Coronary artery (tissue), 2 donors: ENCODE data around the gene DNAAF6.
"Not testable (repeated sequence)": the region's sequence is repeated elsewhere in the genome, so short reads cannot be mapped to it uniquely, and the experiment has no call there.

Source experiments
- DNase-seq: peaks from one replicate; pipeline ENCODE4 v3.0.0-alpha.2; 2017; ENCODE audit warnings: low spot score
- H3K27ac ChIP-seq, 2 donors: fragments of 200-600 bp; sonication (generic); one replicate each; pipeline ENCODE4 v1.5.1; 2016 to 2019
- H3K4me3 ChIP-seq: fragments of 200-600 bp; sonication (generic); 2 replicates; pipeline ENCODE4 v1.5.1; 2016; ENCODE audit warnings: mild to moderate bottlenecking, moderate library complexity
- CTCF ChIP-seq: fragments of 200-600 bp; sonication (generic); IDR thresholded peaks from one replicate; pipeline ENCODE4 v1.5.1; 2019; ENCODE audit warnings: antibody characterized with exemption

The DNAAF6 gene

DNA sequence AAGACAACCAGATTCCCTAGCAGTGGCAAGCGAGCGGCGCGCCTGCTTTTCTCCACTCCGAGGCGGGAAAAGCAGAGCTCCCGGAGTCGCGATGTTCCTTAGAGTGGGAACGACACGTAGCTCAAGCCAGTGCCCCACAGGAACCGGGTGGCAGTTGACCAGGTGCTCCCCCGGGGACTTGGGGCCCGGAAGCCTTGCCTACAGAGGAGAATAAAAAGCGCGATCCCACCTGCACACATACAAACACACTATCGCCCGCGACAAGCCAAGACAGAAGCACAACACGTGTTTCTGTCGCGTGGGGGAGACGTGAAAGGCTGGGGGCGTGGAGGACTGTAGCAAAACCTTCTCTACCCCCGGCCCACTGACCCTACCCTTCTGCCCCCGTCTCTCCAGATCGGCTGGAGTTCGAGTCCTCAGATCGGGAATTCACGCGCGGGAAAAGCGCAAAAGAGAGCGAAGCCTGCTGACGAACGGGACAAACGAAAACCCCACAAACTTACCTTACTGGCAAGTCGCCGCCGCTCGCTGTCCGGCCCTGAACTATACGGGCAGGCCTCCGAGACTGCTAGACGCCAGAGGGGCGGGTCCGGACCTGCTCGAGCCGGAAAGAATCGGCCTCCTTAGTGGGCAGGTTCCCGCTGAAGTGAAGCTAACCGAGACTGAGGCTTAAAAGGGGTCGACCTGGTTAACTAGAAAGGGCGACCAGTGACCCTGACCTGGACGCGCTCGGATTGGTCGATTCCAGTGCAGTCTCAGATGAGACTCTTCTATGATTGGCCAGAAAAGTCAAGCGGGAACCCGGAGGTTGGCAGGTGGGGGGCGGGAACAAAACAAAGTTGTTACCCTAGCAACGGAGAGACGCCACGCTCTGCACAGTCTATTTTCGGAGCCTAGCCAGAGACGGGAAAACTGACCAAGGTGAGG, at the start of gene DNAAF6, which contains the start of gene NUP62CL:
DNAAF6 (plus strand) TSS at position 842 of the 927 bp plus-strand sequence. CDS start 6,265 bp downstream, outside the sequence.
NUP62CL (minus strand) TSS at position 664 of the 927 bp plus-strand sequence. CDS start 31,287 bp downstream, outside the sequence.
- no peak for DNase-seq
- peak within 1 kb of the TSS; percentile 59 for H3K4me3 ChIP-seq
- no peak within 1 kb of the TSS for H3K27ac ChIP-seq
- TF ChIP-seq CTCF, result no peak

DNA sequence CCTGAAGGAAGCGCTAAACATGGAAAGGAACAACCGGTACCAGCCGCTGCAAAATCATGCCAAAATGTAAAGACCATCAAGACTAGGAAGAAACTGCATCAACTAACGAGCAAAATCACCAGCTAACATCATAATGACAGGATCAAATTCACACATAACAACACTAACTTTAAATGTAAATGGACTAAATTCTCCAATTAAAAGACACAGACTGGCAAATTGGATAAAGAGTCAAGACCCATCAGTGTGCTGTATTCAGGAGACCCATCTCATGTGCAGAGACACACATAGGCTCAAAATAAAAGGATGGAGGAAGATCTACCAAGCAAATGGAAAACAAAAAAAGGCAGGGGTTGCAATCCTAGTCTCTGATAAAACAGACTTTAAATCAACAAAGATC, 48.8 kb upstream of the DNAAF6 start:
- H3K27ac ChIP-seq, H3K4me3 ChIP-seq, DNase-seq: not testable (repeated sequence)

DNA sequence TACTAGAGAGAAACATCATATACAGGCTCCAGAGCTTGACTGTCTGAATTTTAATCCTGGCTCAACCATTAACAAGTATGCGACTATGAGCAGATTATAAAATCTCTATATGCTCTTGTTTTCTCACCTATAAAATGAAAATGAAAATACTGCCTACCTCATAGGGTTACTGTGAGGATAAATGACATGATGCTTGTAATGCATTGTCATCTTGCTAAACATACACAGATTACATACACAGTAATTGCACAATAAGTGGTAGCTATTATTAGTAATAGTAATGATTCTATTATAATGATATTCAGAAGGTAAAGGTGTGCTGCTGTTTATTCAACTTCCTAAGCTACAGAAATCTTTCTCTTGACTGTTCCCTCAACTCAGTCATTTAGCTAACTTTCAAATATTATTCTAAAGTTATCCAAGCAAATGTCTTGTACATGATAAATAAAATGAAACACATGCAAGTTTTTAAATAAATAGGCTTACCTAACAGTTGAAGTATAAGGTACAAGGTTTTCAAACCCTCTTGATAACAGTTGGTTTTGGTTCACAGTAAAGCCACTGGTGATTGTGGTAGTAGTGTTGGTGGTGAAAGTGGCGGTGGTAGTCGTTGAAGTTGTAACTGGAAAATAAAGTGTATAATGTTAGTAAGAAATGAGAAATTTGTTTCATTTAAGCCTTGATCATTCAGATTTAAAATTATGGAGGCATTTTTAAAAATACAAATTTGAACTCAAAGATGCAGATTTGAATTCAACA, 39.1 kb upstream of the DNAAF6 start:
- Histone ChIP-seq H3K27ac (no peak overlapping the region), H3K4me3 (no peak overlapping the region)
- no peak for TF ChIP-seq CTCF
- no peak for DNase-seq

DNA sequence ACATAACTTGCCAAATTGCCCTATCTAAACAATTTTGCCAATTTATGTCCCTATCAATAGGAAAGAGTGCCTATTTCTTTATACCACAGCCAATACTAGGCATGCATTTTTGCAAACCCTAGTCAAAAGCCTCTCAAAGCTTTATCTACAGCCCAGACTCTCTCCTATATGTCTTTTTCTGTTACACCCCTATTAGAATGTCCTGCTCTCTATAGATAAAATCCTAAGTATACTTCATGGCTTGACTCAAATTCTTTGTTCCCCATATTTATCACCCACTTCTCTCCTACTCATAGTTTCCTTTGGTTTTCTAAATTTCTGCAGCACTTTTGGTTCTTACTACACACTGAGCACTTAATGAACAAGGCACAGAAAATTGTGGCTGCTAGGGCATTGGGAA, 38.2 kb upstream of the DNAAF6 start:
- DNase-seq, result no peak
- H3K27ac ChIP-seq, result no peak overlapping the region
- H3K4me3 ChIP-seq, result no peak overlapping the region
- no peak for TF ChIP-seq CTCF

DNA sequence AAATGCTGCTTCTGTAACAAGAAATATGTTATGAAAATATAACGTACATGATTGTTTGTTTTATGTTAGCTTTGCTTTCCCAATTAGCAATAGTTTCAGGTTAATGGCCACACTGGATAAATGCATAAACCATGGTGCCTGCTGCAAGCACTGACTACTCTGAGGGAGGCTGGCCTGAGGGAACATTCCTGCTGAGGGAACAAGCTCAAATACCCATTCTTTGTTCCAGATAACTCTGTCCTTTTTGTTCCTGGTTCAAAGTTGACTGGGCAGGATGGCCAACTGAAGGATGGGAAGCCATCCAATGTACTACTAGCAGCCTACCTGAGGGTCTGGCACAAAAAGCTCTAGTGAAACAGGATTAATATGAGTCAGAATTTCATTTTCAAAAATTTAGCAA, 37.7 kb upstream of the DNAAF6 start:
- Histone ChIP-seq H3K27ac (no peak overlapping the region), H3K4me3 (no peak overlapping the region)
- no peak for TF ChIP-seq CTCF
- no peak for DNase-seq

- no peak for DNase-seq
- no peak overlapping the region for H3K4me3 ChIP-seq
- no peak overlapping the region for H3K27ac ChIP-seq
- no peak for TF ChIP-seq CTCF
These were observed 34.9 kb upstream of the DNAAF6 start for GRCh38 chrX:107171369-107172102.

DNA sequence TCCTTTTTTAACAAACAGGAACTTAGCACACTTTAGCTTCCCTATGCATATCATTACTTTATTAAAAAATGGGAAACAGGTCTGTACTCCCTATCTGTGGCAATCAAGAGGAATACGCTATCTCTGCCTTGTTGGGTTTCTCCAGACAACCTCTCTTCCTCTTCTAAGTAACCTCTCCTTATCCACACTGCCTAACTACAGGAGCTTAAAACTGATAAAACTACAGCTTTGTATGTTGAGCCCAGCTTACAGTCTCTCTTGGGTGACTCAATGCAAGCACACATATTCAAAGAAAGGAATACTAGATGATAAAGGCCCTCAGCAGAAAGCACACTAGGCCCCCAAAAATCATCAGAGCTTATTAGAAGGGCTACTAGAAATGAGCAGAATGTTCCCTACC, 9.1 kb upstream of the DNAAF6 start:
- no peak overlapping the region for H3K4me3 ChIP-seq
- no peak overlapping the region for H3K27ac ChIP-seq
- TF ChIP-seq CTCF, result no peak
- DNase-seq, result no peak

GRCh38 chrX:107198074-107198473, 8.3 kb upstream of the DNAAF6 start:
- H3K27ac ChIP-seq, H3K4me3 ChIP-seq, DNase-seq: not testable (repeated sequence)
